ENCODE data around the gene ACSF3. TPM values are rescaled to one million over a fixed set of nuclear protein-coding genes. Genes with fewer than 3 reads are reported as not detected.
"Not testable (repeated sequence)": the region's sequence is repeated elsewhere in the genome, so short reads cannot be mapped to it uniquely, and the experiment has no call there.

Gene ACSF3
- total RNA-seq, 1 experiment from 2014 or later: 39.2 TPM

- POLR2A ChIA-PET: no interaction called here
These were observed 96.7 kb downstream of the ACSF3 start for GRCh38 chr16:89190150-89190958.

GRCh38 chr16:89191033-89191900 lies 97.6 kb downstream of the ACSF3 start:
- Mint-ChIP-seq H3K36me3 (ENCODE audit: insufficient read depth, unreplicated experiment) (no peaks in the 10 kb centered on the region), H3K27ac (ENCODE audit: low read depth, unreplicated experiment) (no peak overlapping the region), H3K27me3 (ENCODE audit: insufficient read depth, unreplicated experiment) (no peaks in the 10 kb centered on the region), H3K4me3 (ENCODE audit: unreplicated experiment) (no peak overlapping the region), H3K4me1 (ENCODE audit: insufficient read depth, unreplicated experiment) (no peaks in the 10 kb centered on the region), H3K9me3 (ENCODE audit: unreplicated experiment) (no peaks in the 10 kb centered on the region)
- DNase-seq (ENCODE audit: unreplicated experiment): no peak
- BruUV-seq (replicated peaks): no TSS peak
- POLR2A ChIA-PET: no interaction called here
- no peak for TF ChIP-seq CTCF (IDR thresholded peaks at IDR 0.05; ENCODE audit: unreplicated experiment)
- intact Hi-C loops (cut with micrococcal nuclease): no loop called here
- CTCF ChIA-PET: interaction anchor here (0.6 kb wide), 1 partner anchor 10 kb away, joined by 3 read pairs; no protein-coding TSS in a partner anchor

More at GRCh38 chr16:89190150-89190958, 96.7 kb downstream of the ACSF3 start:
- intact Hi-C loops (cut with micrococcal nuclease): no loop called here
- H3K4me1 Mint-ChIP-seq (ENCODE audit: insufficient read depth, unreplicated experiment): no peaks in the 10 kb centered on the region
- no TSS peak for BruUV-seq (replicated peaks)
- no peak overlapping the region for H3K4me3 Mint-ChIP-seq (ENCODE audit: unreplicated experiment)
- DNase-seq (ENCODE audit: unreplicated experiment): no peak
- CTCF ChIA-PET: interaction anchor here (0.6 kb wide), 1 partner anchor 11 kb away, joined by 3 read pairs; no protein-coding TSS in a partner anchor
- no peaks in the 10 kb centered on the region for H3K9me3 Mint-ChIP-seq (ENCODE audit: unreplicated experiment)
- no peaks in the 10 kb centered on the region for H3K27me3 Mint-ChIP-seq (ENCODE audit: insufficient read depth, unreplicated experiment)
- no peak overlapping the region for H3K27ac Mint-ChIP-seq (ENCODE audit: low read depth, unreplicated experiment)
- no peaks in the 10 kb centered on the region for H3K36me3 Mint-ChIP-seq (ENCODE audit: insufficient read depth, unreplicated experiment)
- TF ChIP-seq CTCF (IDR thresholded peaks at IDR 0.05; ENCODE audit: unreplicated experiment): no peak

GRCh38 chr16:89191901-89192185 lies 98.2 kb downstream of the ACSF3 start:
- intact Hi-C loops (cut with micrococcal nuclease): no loop called here
- DNase-seq (ENCODE audit: unreplicated experiment): no peak
- no peak for TF ChIP-seq CTCF (IDR thresholded peaks at IDR 0.05; ENCODE audit: unreplicated experiment)
- BruUV-seq (replicated peaks): no TSS peak
- ChIA-PET POLR2A (no interaction called here), CTCF (no interaction called here)
- H3K27me3 Mint-ChIP-seq (ENCODE audit: insufficient read depth, unreplicated experiment): no peaks in the 10 kb centered on the region
- H3K27ac Mint-ChIP-seq (ENCODE audit: low read depth, unreplicated experiment): no peak overlapping the region
- H3K9me3 Mint-ChIP-seq (ENCODE audit: unreplicated experiment): no peaks in the 10 kb centered on the region
- no peaks in the 10 kb centered on the region for H3K4me1 Mint-ChIP-seq (ENCODE audit: insufficient read depth, unreplicated experiment)
- H3K4me3 Mint-ChIP-seq (ENCODE audit: unreplicated experiment): no peak overlapping the region
- no peaks in the 10 kb centered on the region for H3K36me3 Mint-ChIP-seq (ENCODE audit: insufficient read depth, unreplicated experiment)

GRCh38 chr16:89192186-89192955 lies 98.7 kb downstream of the ACSF3 start:
- H3K27ac Mint-ChIP-seq (ENCODE audit: low read depth, unreplicated experiment); POLR2A ChIA-PET; BruUV-seq (replicated peaks); H3K27me3 Mint-ChIP-seq (ENCODE audit: insufficient read depth, unreplicated experiment); H3K4me1 Mint-ChIP-seq (ENCODE audit: insufficient read depth, unreplicated experiment); CTCF ChIA-PET; intact Hi-C loops (cut with micrococcal nuclease); H3K36me3 Mint-ChIP-seq (ENCODE audit: insufficient read depth, unreplicated experiment); H3K4me3 Mint-ChIP-seq (ENCODE audit: unreplicated experiment); H3K9me3 Mint-ChIP-seq (ENCODE audit: unreplicated experiment): not testable (repeated sequence)
- DNase-seq (ENCODE audit: unreplicated experiment): peak; percentile 66

Data from MCF 10A (cell line).